GM18861 (cell line): Measurements from ENCODE around the gene AJAP1.

Experiments used
- ATAC-seq: cut with Tn5 transposase; IDR thresholded peaks from one replicate; pipeline ENCODE4 v1.9.1; 2021; ENCODE audit not compliant: unreplicated experiment

Gene AJAP1

GRCh38 chr1:4801192-4801924, 146.9 kb downstream of the AJAP1 start:
- ATAC-seq = no peak

GRCh38 chr1:4802024-4802423, 147.6 kb downstream of the AJAP1 start:
- no peak for ATAC-seq

- ATAC-seq = no peak
These were observed 148.9 kb downstream of the AJAP1 start for GRCh38 chr1:4803335-4803734.

- no peak for ATAC-seq
These were observed 151.6 kb downstream of the AJAP1 start for GRCh38 chr1:4805987-4806386.

GRCh38 chr1:4820543-4820942, 166.1 kb downstream of the AJAP1 start:
- no peak for ATAC-seq

GRCh38 chr1:4825800-4826450, 171.5 kb downstream of the AJAP1 start:
- no peak for ATAC-seq

- no peak for ATAC-seq
These were observed 176.3 kb downstream of the AJAP1 start for GRCh38 chr1:4830707-4831106.

- ATAC-seq = no peak
These were observed 182.2 kb downstream of the AJAP1 start for GRCh38 chr1:4836574-4836973.

GRCh38 chr1:4837031-4837600, 182.7 kb downstream of the AJAP1 start:
- no peak for ATAC-seq

- no peak for ATAC-seq
These were observed 183.3 kb downstream of the AJAP1 start for GRCh38 chr1:4837752-4838151.

- no peak for ATAC-seq
These were observed 183.8 kb downstream of the AJAP1 start for GRCh38 chr1:4838231-4838630.
